NB4 (cell line): ENCODE results near the gene GULP1.
"Not testable (repeated sequence)": the region's sequence is repeated elsewhere in the genome, so short reads cannot be mapped to it uniquely, and the experiment has no call there.

Source experiments
- DNase-seq: peaks from one replicate; pipeline ENCODE4 v3.0.0; 2010; ENCODE audit warnings: low read depth
- H3K4me3 ChIP-seq: one replicate; pipeline ENCODE4 v1.5.1; 2011; ENCODE audit warnings: mild to moderate bottlenecking, low read depth, low read length, moderate library complexity
- CTCF ChIP-seq: IDR thresholded peaks from one replicate; pipeline ENCODE4 v1.5.1; 2012; ENCODE audit warnings: low read depth, low read length
- MAX ChIP-seq: IDR thresholded peaks from 2 replicates; pipeline ENCODE4 v1.6.1; 2011; ENCODE audit warnings: low read depth, low read length
- MYC ChIP-seq: IDR thresholded peaks from 2 replicates; pipeline ENCODE4 v1.6.1; 2011; ENCODE audit warnings: low read depth, low read length
- POLR2A ChIP-seq: IDR thresholded peaks from 2 replicates; pipeline ENCODE4 v1.6.1; 2011; ENCODE audit warnings: mild to moderate bottlenecking; ENCODE audit not compliant: insufficient read length; ENCODE audit errors: extremely low read depth

Gene GULP1

GRCh38 chr2:188292348-188293239 is 920 bp downstream of the GULP1 start:
- DNase-seq: no peak
- TF ChIP-seq POLR2A (no peak), MYC (no peak), MAX (no peak), CTCF (no peak)
- no peak overlapping the region for H3K4me3 ChIP-seq

- DNase-seq: no peak
- no peak overlapping the region for H3K4me3 ChIP-seq
- no peak for TF ChIP-seq CTCF
- no peak for TF ChIP-seq MAX
Measured at GRCh38 chr2:188293601-188294351, 2.1 kb downstream of the GULP1 start.

- H3K4me3 ChIP-seq: no peak overlapping the region
- TF ChIP-seq POLR2A (no peak), CTCF (no peak), MYC (no peak), MAX (no peak)
- no peak for DNase-seq
Measured at GRCh38 chr2:188294352-188294926, 2.8 kb downstream of the GULP1 start.

- DNase-seq: no peak
- TF ChIP-seq POLR2A: no peak
- TF ChIP-seq MAX: no peak
- TF ChIP-seq CTCF: no peak
- no peak for TF ChIP-seq MYC
- no peak overlapping the region for H3K4me3 ChIP-seq
Measured at GRCh38 chr2:188295067-188295685, 3.5 kb downstream of the GULP1 start.

- H3K4me3 ChIP-seq: no peak overlapping the region
- TF ChIP-seq POLR2A (no peak), MAX (no peak), MYC (no peak), CTCF (no peak)
- DNase-seq: no peak
Measured at GRCh38 chr2:188297978-188298377, 6.3 kb downstream of the GULP1 start.

- H3K4me3 ChIP-seq, DNase-seq: not testable (repeated sequence)
Measured at GRCh38 chr2:188298937-188299371, 7.3 kb downstream of the GULP1 start.
